22Rv1 (cell line): ENCODE data around the gene PI4K2A.

Experiments
- CTCF ChIP-seq: fragments of 450-650 bp; IDR thresholded peaks from 2 replicates; pipeline ENCODE4 v1.5.1; 2017; ENCODE audit warnings: mild to moderate bottlenecking
- ZFX ChIP-seq: fragments of 450-650 bp; IDR thresholded peaks from 2 replicates; pipeline ENCODE4 v1.6.1; 2017; ENCODE audit warnings: antibody characterized with exemption, borderline replicate concordance

GRCh38 chr10:97632949-97633884, 7.3 kb upstream of the PI4K2A start, which contains the start of gene MORN4:
- no peak for TF ChIP-seq CTCF
- TF ChIP-seq ZFX, result no peak
